Lower leg skin (tissue), 3 donors: ENCODE measurements around the gene PROKR1.

ENCODE experiments used
- POLR2A ChIP-seq, 2 donors: fragments of 450-650 bp; IDR thresholded peaks; one replicate each; pipeline ENCODE4 v1.6.1; 2016 to 2017; ENCODE audit warnings: antibody characterized with exemption in 2 of 2, mild to moderate bottlenecking in 1 of 2, moderate library complexity in 1 of 2
- TF ChIP-seq, protein P1 (sequence below), 3 donors: fragments of 450-650 bp; IDR thresholded peaks; one replicate each; pipeline ENCODE4 v1.5.1; 2016; ENCODE audit warnings: antibody characterized with exemption in 3 of 3, mild to moderate bottlenecking in 3 of 3, moderate library complexity in 2 of 3

GRCh38 chr2:68675470-68675869, 32.1 kb downstream of the PROKR1 start:
- TF ChIP-seq, protein P1, sequence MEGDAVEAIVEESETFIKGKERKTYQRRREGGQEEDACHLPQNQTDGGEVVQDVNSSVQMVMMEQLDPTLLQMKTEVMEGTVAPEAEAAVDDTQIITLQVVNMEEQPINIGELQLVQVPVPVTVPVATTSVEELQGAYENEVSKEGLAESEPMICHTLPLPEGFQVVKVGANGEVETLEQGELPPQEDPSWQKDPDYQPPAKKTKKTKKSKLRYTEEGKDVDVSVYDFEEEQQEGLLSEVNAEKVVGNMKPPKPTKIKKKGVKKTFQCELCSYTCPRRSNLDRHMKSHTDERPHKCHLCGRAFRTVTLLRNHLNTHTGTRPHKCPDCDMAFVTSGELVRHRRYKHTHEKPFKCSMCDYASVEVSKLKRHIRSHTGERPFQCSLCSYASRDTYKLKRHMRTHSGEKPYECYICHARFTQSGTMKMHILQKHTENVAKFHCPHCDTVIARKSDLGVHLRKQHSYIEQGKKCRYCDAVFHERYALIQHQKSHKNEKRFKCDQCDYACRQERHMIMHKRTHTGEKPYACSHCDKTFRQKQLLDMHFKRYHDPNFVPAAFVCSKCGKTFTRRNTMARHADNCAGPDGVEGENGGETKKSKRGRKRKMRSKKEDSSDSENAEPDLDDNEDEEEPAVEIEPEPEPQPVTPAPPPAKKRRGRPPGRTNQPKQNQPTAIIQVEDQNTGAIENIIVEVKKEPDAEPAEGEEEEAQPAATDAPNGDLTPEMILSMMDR (IDR thresholded peaks at IDR 0.05): no peak
- no peak for TF ChIP-seq POLR2A (IDR thresholded peaks at IDR 0.05)
